WERI-Rb-1 (cell line): ENCODE results near the gene CELSR1.

ENCODE experiments used
- DNase-seq: peaks from one replicate; pipeline ENCODE4 v3.0.0-alpha.2; 2020
- H3K27ac ChIP-seq: fragments of 250-450 bp; sonication (Bioruptor Pico); 2 replicates; pipeline ENCODE4 v1.5.1; 2020; ENCODE audit warnings: mild to moderate bottlenecking, moderate library complexity
- H3K27me3 ChIP-seq: fragments of 250-450 bp; sonication (Bioruptor Pico); 2 replicates; pipeline ENCODE4 v1.5.1; 2021; ENCODE audit warnings: mild to moderate bottlenecking, low read depth, moderate library complexity; ENCODE audit not compliant: insufficient read depth, severe bottlenecking
- H3K36me3 ChIP-seq: fragments of 250-450 bp; sonication (Bioruptor Pico); 2 replicates; pipeline ENCODE4 v1.5.1; 2020; ENCODE audit warnings: mild to moderate bottlenecking, moderate library complexity
- H3K4me3 ChIP-seq: 2 replicates; pipeline ENCODE4 v1.5.1; 2011; ENCODE audit warnings: low read depth, mild to moderate bottlenecking, control low read depth, low read length
- H3K9me3 ChIP-seq: fragments of 250-450 bp; sonication (Bioruptor Pico); 2 replicates; pipeline ENCODE4 v1.5.1; 2021; ENCODE audit warnings: mild to moderate bottlenecking, moderate library complexity; ENCODE audit not compliant: severe bottlenecking
- CTCF ChIP-seq: IDR thresholded peaks from 2 replicates; pipeline ENCODE4 v1.5.1; 2011; ENCODE audit warnings: low read depth, mild to moderate bottlenecking, control low read depth, inconsistent platforms, low read length

The CELSR1 gene

GRCh38 chr22:46534901-46535630, 2.4 kb downstream of the CELSR1 start:
- Histone ChIP-seq H3K27me3 (peaks cover 13% of the 10 kb centered on the region), H3K9me3 (peaks cover 10% of the 10 kb centered on the region), H3K4me3 (no peak overlapping the region), H3K27ac (no peak overlapping the region), H3K36me3 (no peaks in the 10 kb centered on the region)
- TF ChIP-seq CTCF: no peak
- DNase-seq: no peak

- Histone ChIP-seq H3K4me3 (no peak overlapping the region), H3K27me3 (peaks cover 13% of the 10 kb centered on the region), H3K36me3 (no peaks in the 10 kb centered on the region), H3K9me3 (peaks cover 10% of the 10 kb centered on the region), H3K27ac (no peak overlapping the region)
- no peak for TF ChIP-seq CTCF
- DNase-seq: no peak
These were observed 3.1 kb downstream of the CELSR1 start for GRCh38 chr22:46534177-46534776.

GRCh38 chr22:46533070-46533833, 4.2 kb downstream of the CELSR1 start:
- Histone ChIP-seq H3K27me3 (peaks cover 7% of the 10 kb centered on the region), H3K36me3 (no peaks in the 10 kb centered on the region), H3K27ac (no peak overlapping the region), H3K4me3 (no peak overlapping the region), H3K9me3 (peaks cover 10% of the 10 kb centered on the region)
- DNase-seq: no peak
- TF ChIP-seq CTCF: no peak

- Histone ChIP-seq H3K27ac (no peak overlapping the region), H3K9me3 (peaks cover 10% of the 10 kb centered on the region), H3K36me3 (no peaks in the 10 kb centered on the region), H3K4me3 (no peak overlapping the region), H3K27me3 (no peaks in the 10 kb centered on the region)
- DNase-seq: no peak
- TF ChIP-seq CTCF: no peak
These were observed 5.0 kb downstream of the CELSR1 start for GRCh38 chr22:46532416-46532815.

GRCh38 chr22:46531581-46532175, 5.7 kb downstream of the CELSR1 start:
- Histone ChIP-seq H3K9me3 (peaks cover 10% of the 10 kb centered on the region), H3K4me3 (no peak overlapping the region)
- DNase-seq: no peak

More at GRCh38 chr22:46531581-46532175, 5.7 kb downstream of the CELSR1 start:
- Histone ChIP-seq H3K27ac (no peak overlapping the region), H3K27me3 (no peaks in the 10 kb centered on the region), H3K36me3 (no peaks in the 10 kb centered on the region)
- TF ChIP-seq CTCF: no peak
